ENCODE results near the gene FURIN.
A peak's percentile ranks its signal among the peaks of the same experiment; 100 is the strongest.
"Not testable (repeated sequence)": the region's sequence is repeated elsewhere in the genome, so short reads cannot be mapped to it uniquely, and the experiment has no call there.

FURIN gene

DNA sequence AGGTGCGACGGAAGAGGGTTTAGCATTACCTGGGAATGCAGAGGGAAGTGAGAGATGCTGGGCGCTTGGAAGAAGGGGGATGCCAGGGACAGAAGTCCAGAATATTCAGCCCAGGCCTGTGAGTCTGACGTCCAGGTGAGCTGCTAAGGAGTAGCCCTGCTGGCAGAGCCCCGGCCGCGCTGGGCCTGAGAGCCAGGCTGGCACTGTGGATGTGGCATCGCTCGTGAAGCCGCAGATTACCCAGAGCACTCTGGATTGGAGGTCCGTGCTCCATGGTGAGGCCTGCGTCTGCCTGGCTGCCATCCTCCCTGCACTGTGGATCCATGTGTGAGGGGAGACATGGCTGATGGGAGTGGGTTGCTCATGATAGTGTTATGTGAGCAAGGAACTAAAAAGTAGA lies 49.2 kb downstream of the FURIN start:
- H3K4me1 ChIP-seq (ENCODE audit: control extremely low read depth in 1 of 4, control insufficient read depth in 4 of 4, insufficient read depth in 4 of 4, low read length in 3 of 4) = peaks cover 11 to 40% (median 33%) of the 10 kb centered on the region in 4 experiments
- WGBS (ENCODE audit: insufficient coverage) = 95% methylated on average over 12 of the region's 12 CpGs
- POLR2A ChIA-PET = interaction anchor here (0.7 kb wide), 1 partner anchor 12 kb away, joined by 3 read pairs; no protein-coding TSS in a partner anchor

DNA sequence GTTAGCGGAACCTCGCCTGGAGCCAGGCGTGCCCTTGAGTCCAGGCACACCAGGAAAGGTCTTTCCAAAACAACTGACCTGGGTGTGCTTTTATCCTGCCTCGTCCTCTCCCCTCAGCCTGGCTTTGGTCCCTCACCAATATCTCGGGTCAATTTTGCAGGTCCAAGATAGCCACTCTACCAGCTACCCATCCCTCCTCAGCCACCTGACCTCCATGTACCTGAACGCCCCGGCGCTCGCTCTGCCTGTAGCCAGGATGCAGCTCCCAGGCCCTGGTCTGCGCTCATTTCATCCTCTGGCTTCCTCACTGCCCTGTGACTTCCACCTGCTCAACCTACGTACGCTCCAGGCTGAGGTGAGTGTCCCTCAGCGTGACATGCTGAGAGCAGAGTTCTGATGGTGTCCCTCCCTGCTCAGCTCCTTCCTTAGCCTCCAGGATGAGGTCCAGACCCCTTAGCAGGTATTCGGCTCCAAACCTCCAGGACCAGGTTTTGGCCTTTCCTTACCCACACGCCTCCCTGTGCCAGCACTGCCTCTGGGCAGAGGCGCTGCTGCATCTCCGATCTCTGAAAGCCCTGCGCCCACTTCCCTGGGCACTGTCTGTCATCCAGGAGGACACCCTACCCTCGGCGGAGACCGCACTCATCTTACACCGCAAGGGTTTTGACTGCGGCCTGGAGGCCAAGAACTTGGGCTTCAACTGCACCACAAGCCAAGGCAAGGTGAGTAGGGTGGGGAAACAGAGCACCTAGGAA lies 49.8 kb downstream of the FURIN start:
- ChIA-PET POLR2A (interaction anchor here (0.7 kb wide), 1 partner anchor 11 kb away, joined by 3 read pairs; no protein-coding TSS in a partner anchor), CTCF (interaction anchor here (1.3 to 11.0 kb wide), 5 partner anchors 12 to 268 kb away, joined by 4 to 96 read pairs (median 6); partner anchors contain the start of genes HDDC3 and MAN2A2)
- no peak overlapping the region for H3K4me3 ChIP-seq (ENCODE audit: control insufficient read depth in 1 of 7, extremely low read depth in 1 of 7, insufficient read depth in 4 of 7, low read depth in 2 of 7, low read length in 6 of 7)
- H3K4me1 ChIP-seq (ENCODE audit: control extremely low read depth in 1 of 4, control insufficient read depth in 4 of 4, insufficient read depth in 4 of 4, low read length in 3 of 4) = peaks cover 11 to 40% (median 33%) of the 10 kb centered on the region in 4 experiments
- 97% methylated on average over 22 of the region's 23 CpGs for WGBS (ENCODE audit: insufficient coverage)
- DNase-seq = no peak
- H3K27me3 ChIP-seq (replicated peaks in 2 of 5; ENCODE audit: control insufficient read depth in 4 of 5, insufficient read depth in 5 of 5, low read length in 4 of 5) = no peaks in the 10 kb centered on the region
- H3K9me3 ChIP-seq (ENCODE audit: control extremely low read depth in 1 of 5, control insufficient read depth in 4 of 5, insufficient read depth in 2 of 5, low read depth in 1 of 5, low read length in 4 of 5) = no peaks in the 10 kb centered on the region
- H3K36me3 ChIP-seq (ENCODE audit: control insufficient read depth in 4 of 4, insufficient read depth in 4 of 4, low read length in 3 of 4) = peaks cover 16 to 78% (median 61%) of the 10 kb centered on the region in 4 experiments
- peak overlapping the region; percentile 9 to 30 for H3K27ac ChIP-seq (ENCODE audit: insufficient read depth in 1 of 2, low read depth in 1 of 2, low read length in 2 of 2, poor library complexity in 1 of 2, severe bottlenecking in 2 of 2)

More for the DNA sequence above, 49.2 kb downstream of the FURIN start:
- CTCF ChIA-PET = interaction anchor here (1.4 to 11.0 kb wide), 4 partner anchors 12 to 17 kb away, joined by 5 to 96 read pairs (median 12); partner anchors contain the start of genes HDDC3 and MAN2A2
- no peak for DNase-seq
- Histone ChIP-seq H3K27ac (ENCODE audit: insufficient read depth in 1 of 2, low read depth in 1 of 2, low read length in 2 of 2, poor library complexity in 1 of 2, severe bottlenecking in 2 of 2) (no peak overlapping the region), H3K4me3 (ENCODE audit: control insufficient read depth in 1 of 7, extremely low read depth in 1 of 7, insufficient read depth in 4 of 7, low read depth in 2 of 7, low read length in 6 of 7) (no peak overlapping the region), H3K9me3 (ENCODE audit: control extremely low read depth in 1 of 5, control insufficient read depth in 4 of 5, insufficient read depth in 2 of 5, low read depth in 1 of 5, low read length in 4 of 5) (no peaks in the 10 kb centered on the region), H3K27me3 (replicated peaks in 2 of 5; ENCODE audit: control insufficient read depth in 4 of 5, insufficient read depth in 5 of 5, low read length in 4 of 5) (no peaks in the 10 kb centered on the region), H3K36me3 (ENCODE audit: control insufficient read depth in 4 of 4, insufficient read depth in 4 of 4, low read length in 3 of 4) (peaks cover 19 to 85% (median 67%) of the 10 kb centered on the region in 4 experiments)

DNA sequence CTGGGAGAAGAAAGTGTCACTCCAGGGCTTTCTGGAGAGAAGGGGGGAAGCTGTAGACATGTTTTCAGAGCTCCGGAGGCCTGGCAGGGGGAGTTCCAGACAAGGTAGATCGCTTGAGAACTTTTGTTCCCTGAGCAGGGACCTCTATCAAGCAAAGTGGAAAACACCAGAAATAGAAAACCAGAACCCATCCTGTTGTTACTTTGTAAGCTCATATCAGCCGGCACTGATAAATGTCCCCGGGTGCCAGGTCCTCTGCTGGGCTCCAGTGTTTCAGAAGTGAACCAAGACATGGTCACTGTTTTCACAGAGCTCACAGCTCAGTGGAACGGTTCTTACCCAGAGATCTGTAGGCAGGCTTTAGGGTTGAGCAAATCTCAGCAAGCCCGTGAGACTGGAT lies 50.4 kb downstream of the FURIN start:
- no peak for DNase-seq
- Histone ChIP-seq H3K9me3 (ENCODE audit: control extremely low read depth in 1 of 5, control insufficient read depth in 4 of 5, insufficient read depth in 2 of 5, low read depth in 1 of 5, low read length in 4 of 5) (no peaks in the 10 kb centered on the region), H3K27ac (ENCODE audit: insufficient read depth in 1 of 2, low read depth in 1 of 2, low read length in 2 of 2, poor library complexity in 1 of 2, severe bottlenecking in 2 of 2) (no peak overlapping the region), H3K4me1 (ENCODE audit: control extremely low read depth in 1 of 4, control insufficient read depth in 4 of 4, insufficient read depth in 4 of 4, low read length in 3 of 4) (peaks cover 11 to 37% (median 32%) of the 10 kb centered on the region in 4 experiments), H3K27me3 (replicated peaks in 2 of 5; ENCODE audit: control insufficient read depth in 4 of 5, insufficient read depth in 5 of 5, low read length in 4 of 5) (no peaks in the 10 kb centered on the region), H3K36me3 (ENCODE audit: control insufficient read depth in 4 of 4, insufficient read depth in 4 of 4, low read length in 3 of 4) (peaks cover 16 to 76% (median 54%) of the 10 kb centered on the region in 4 experiments), H3K4me3 (ENCODE audit: control insufficient read depth in 1 of 7, extremely low read depth in 1 of 7, insufficient read depth in 4 of 7, low read depth in 2 of 7, low read length in 6 of 7) (no peak overlapping the region)
- 90% methylated on average over 6 of the region's 6 CpGs for WGBS (ENCODE audit: insufficient coverage)
- ChIA-PET CTCF (interaction anchor here (1.3 to 11.0 kb wide), 5 partner anchors 11 to 268 kb away, joined by 4 to 96 read pairs (median 6); partner anchors contain the start of genes HDDC3 and MAN2A2), POLR2A (no interaction called here)

DNA sequence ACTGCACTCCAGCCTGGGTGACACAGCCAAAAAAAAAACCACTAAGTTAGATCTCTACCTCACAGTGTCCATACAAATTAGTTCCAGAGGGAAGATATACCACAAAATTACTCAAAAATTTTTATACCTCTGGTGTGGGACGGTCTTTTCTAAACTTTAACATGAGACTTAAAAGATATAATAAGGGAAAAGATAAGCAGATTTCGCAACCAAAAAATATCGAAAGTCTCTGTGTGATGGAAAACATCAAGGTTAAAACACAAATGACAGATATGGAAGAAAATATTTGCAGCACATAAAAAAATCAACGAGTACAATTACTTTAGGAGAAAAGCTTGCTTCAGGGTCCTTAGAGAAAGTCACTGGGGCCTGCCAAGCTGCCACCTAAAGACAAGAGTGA lies 53.5 kb downstream of the FURIN start:
- H3K4me3 ChIP-seq (ENCODE audit: control insufficient read depth in 1 of 7, extremely low read depth in 1 of 7, insufficient read depth in 4 of 7, low read depth in 2 of 7, low read length in 6 of 7) = no peak overlapping the region
- H3K4me1 ChIP-seq (ENCODE audit: control extremely low read depth in 1 of 4, control insufficient read depth in 4 of 4, insufficient read depth in 4 of 4, low read length in 3 of 4) = peaks cover 2 to 11% (median 3%) of the 10 kb centered on the region in 4 experiments
- no peak overlapping the region for H3K27ac ChIP-seq (ENCODE audit: insufficient read depth in 1 of 2, low read depth in 1 of 2, low read length in 2 of 2, poor library complexity in 1 of 2, severe bottlenecking in 2 of 2)
- no CpG with 5 or more reads among the region's 4 CpGs for WGBS (ENCODE audit: insufficient coverage)
- ChIA-PET POLR2A (interaction anchor here (0.6 kb wide), 1 partner anchor 92 kb away, joined by 4 read pairs; no protein-coding TSS in a partner anchor), CTCF (interaction anchor here (1.8 to 6.3 kb wide), 3 partner anchors 8 to 17 kb away, joined by 5 to 46 read pairs (median 8); partner anchors contain the start of genes HDDC3 and UNC45A)
- H3K27me3 ChIP-seq (replicated peaks in 2 of 5; ENCODE audit: control insufficient read depth in 4 of 5, insufficient read depth in 5 of 5, low read length in 4 of 5) = no peaks in the 10 kb centered on the region
- peaks cover 16 to 51% (median 46%) of the 10 kb centered on the region in 4 experiments for H3K36me3 ChIP-seq (ENCODE audit: control insufficient read depth in 4 of 4, insufficient read depth in 4 of 4, low read length in 3 of 4)
- no peak for DNase-seq
- no peaks in the 10 kb centered on the region for H3K9me3 ChIP-seq (ENCODE audit: control extremely low read depth in 1 of 5, control insufficient read depth in 4 of 5, insufficient read depth in 2 of 5, low read depth in 1 of 5, low read length in 4 of 5)

DNA sequence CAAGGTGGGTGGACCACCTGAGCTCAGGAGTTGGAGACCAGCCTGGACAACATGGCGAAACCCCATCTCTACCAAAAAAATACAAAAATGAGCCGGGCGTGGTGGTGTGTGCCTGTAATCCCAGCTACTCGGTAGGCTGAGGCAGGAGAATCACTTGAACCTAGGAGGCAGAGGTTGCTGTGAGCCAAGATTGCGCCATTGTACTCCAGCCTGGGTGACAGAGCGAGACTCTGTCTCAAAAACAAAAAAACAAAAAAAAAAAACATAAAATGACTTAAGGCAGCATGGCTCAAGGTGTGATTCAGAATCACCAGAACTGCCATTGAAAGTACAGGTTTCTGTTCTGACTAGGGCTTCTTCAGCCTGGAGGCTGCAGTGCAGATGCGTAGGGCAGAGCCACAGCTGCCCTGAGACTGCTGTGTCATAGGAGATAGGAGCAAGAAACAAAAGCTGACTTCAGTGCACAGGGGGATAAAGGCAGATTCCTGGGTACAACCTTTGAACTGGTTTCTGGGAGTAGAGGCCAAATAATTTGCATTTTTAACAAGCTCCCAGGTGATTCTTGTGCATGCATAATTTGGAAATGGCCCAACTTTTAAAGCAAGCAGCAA lies 54.4 kb downstream of the FURIN start:
- ChIA-PET POLR2A (interaction anchor here (0.6 kb wide), 2 partner anchors 20 to 93 kb away, joined by 3 to 4 read pairs; no protein-coding TSS in a partner anchor), CTCF (interaction anchor here (1.1 to 6.3 kb wide), 4 partner anchors 10 to 35 kb away, joined by 3 to 46 read pairs (median 5); partner anchors contain the start of genes HDDC3, MAN2A2 and UNC45A)
- not testable (repeated sequence) for H3K9me3 ChIP-seq (ENCODE audit: control extremely low read depth in 1 of 5, control insufficient read depth in 4 of 5, insufficient read depth in 2 of 5, low read depth in 1 of 5, low read length in 4 of 5); H3K4me1 ChIP-seq (ENCODE audit: control extremely low read depth in 1 of 4, control insufficient read depth in 4 of 4, insufficient read depth in 4 of 4, low read length in 3 of 4); H3K27ac ChIP-seq (ENCODE audit: insufficient read depth in 1 of 2, low read depth in 1 of 2, low read length in 2 of 2, poor library complexity in 1 of 2, severe bottlenecking in 2 of 2); H3K4me3 ChIP-seq (ENCODE audit: control insufficient read depth in 1 of 7, extremely low read depth in 1 of 7, insufficient read depth in 4 of 7, low read depth in 2 of 7, low read length in 6 of 7); H3K27me3 ChIP-seq (replicated peaks in 2 of 5; ENCODE audit: control insufficient read depth in 4 of 5, insufficient read depth in 5 of 5, low read length in 4 of 5)
- peak in 1 of 3 donors; percentile 17 for DNase-seq
- H3K36me3 ChIP-seq (ENCODE audit: control insufficient read depth in 4 of 4, insufficient read depth in 4 of 4, low read length in 3 of 4) = peaks cover 16 to 41% (median 39%) of the 10 kb centered on the region in 4 experiments
- WGBS (ENCODE audit: insufficient coverage) = 98% methylated on average over 6 of the region's 7 CpGs

DNA sequence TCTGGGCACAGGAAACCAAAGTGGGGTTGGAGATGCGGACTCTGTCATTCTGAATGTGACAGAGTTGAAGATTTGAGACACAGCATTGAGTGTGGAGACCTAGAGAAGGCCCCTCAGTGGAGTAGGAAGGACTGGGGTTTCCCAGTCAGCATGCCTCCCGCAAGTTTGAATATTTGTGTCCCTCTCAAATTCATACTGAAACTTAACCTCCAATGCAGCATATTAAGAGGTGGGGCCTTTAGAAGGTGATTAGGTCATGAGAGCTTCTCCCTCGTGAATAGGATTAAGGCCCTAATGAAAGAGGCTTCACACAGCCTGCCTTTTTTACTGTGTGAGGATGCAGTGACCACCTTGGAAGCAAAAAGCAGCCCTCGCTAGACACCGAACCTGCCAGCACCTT lies 56.0 kb downstream of the FURIN start:
- H3K4me1 ChIP-seq (ENCODE audit: control extremely low read depth in 1 of 4, control insufficient read depth in 4 of 4, insufficient read depth in 4 of 4, low read length in 3 of 4) = peaks cover 4 to 11% (median 10%) of the 10 kb centered on the region in 4 experiments
- DNase-seq = no peak
- CTCF ChIA-PET = interaction anchor here (1.6 to 6.3 kb wide), 2 partner anchors 9 to 22 kb away, joined by 5 to 46 read pairs; partner anchors contain the start of genes HDDC3, MAN2A2 and UNC45A
- 97% methylated on average over 4 of the region's 5 CpGs for WGBS (ENCODE audit: insufficient coverage)
- H3K27ac ChIP-seq (ENCODE audit: insufficient read depth in 1 of 2, low read depth in 1 of 2, low read length in 2 of 2, poor library complexity in 1 of 2, severe bottlenecking in 2 of 2) = no peak overlapping the region
- H3K36me3 ChIP-seq (ENCODE audit: control insufficient read depth in 4 of 4, insufficient read depth in 4 of 4, low read length in 3 of 4) = peaks cover 13 to 27% (median 24%) of the 10 kb centered on the region in 4 experiments
- H3K4me3 ChIP-seq (ENCODE audit: control insufficient read depth in 1 of 7, extremely low read depth in 1 of 7, insufficient read depth in 4 of 7, low read depth in 2 of 7, low read length in 6 of 7) = no peak overlapping the region
- POLR2A ChIA-PET = no interaction called here
- H3K9me3 ChIP-seq (ENCODE audit: control extremely low read depth in 1 of 5, control insufficient read depth in 4 of 5, insufficient read depth in 2 of 5, low read depth in 1 of 5, low read length in 4 of 5) = no peaks in the 10 kb centered on the region
- no peaks in the 10 kb centered on the region for H3K27me3 ChIP-seq (replicated peaks in 2 of 5; ENCODE audit: control insufficient read depth in 4 of 5, insufficient read depth in 5 of 5, low read length in 4 of 5)
